SK-N-SH (cell line): ENCODE measurements around the gene VPS35. TPM values are rescaled to one million over a fixed set of nuclear protein-coding genes. Genes with fewer than 3 reads are reported as not detected.

Experiments
- CTCF ChIA-PET: fragments of 300-600, 350-600 bp; formaldehyde crosslinking; extraction: SDS; loops from one replicate; lab custom pipeline; 2021; lab: Yijun Ruan, JAX
- POLR2A ChIA-PET: fragments of 350-600 bp; sonication (Branson Sonifier 250); formaldehyde crosslinking; extraction: SDS; loops from one replicate; lab custom pipeline; 2020; ENCODE audit warnings: antibody characterized with exemption, inconsistent platforms; lab: Yijun Ruan, JAX
- DNase-seq: peaks from one replicate; pipeline ENCODE4 v3.0.0; 2012
- H2AFZ ChIP-seq: fragments of 200-600 bp; sonication (generic); 2 replicates; pipeline ENCODE4 v1.8.1; 2016; ENCODE audit warnings: antibody characterized with exemption, mild to moderate bottlenecking, low read depth
- H3F3A ChIP-seq: fragments of 200-600 bp; sonication (generic); replicated peaks from 2 replicates; pipeline ENCODE3; 2016; ENCODE audit warnings: antibody characterized with exemption, mild to moderate bottlenecking; ENCODE audit not compliant: insufficient read depth
- H3K27ac ChIP-seq, 2 experiments: fragments of 200-500 bp in 1 of 2; fragments of 200-600 bp in 1 of 2; sonication (Bioruptor generic) in 1 of 2; sonication (generic), shearing (Covaris generic) in 1 of 2; 2 replicates each; pipeline versions ENCODE4 v1.5.1 to v1.6.1; 2014 to 2016; ENCODE audit warnings: low read depth in 2 of 2, inconsistent platforms in 1 of 2, low read length in 1 of 2, mild to moderate bottlenecking in 1 of 2, mixed read lengths in 1 of 2
- H3K27me3 ChIP-seq: fragments of 200-600 bp; sonication (generic), shearing (Covaris generic); 2 replicates; pipeline ENCODE4 v1.6.1; 2016; ENCODE audit warnings: mixed run types; ENCODE audit not compliant: insufficient read depth
- H3K36me3 ChIP-seq, 2 experiments: fragments of 200-500 bp in 1 of 2; fragments of 200-600 bp in 1 of 2; sonication (Bioruptor generic) in 1 of 2; sonication (generic) in 1 of 2; replicated peaks in 1 of 2; 2 replicates each; pipeline versions ENCODE3 to v1.5.1; 2014 to 2016; ENCODE audit warnings: low read length in 1 of 2, mild to moderate bottlenecking in 1 of 2; ENCODE audit not compliant: insufficient read depth in 2 of 2, control insufficient read depth in 1 of 2
- H3K4me1 ChIP-seq, 2 experiments: fragments of 200-500 bp in 1 of 2; fragments of 200-600 bp in 1 of 2; sonication (Bioruptor generic) in 1 of 2; sonication (generic), shearing (Covaris generic) in 1 of 2; 2 replicates each; pipeline versions ENCODE4 v1.5.1 to v1.6.1; 2014 to 2016; ENCODE audit warnings: low read depth in 1 of 2, low read length in 1 of 2, mixed run types in 1 of 2; ENCODE audit not compliant: insufficient read depth in 2 of 2, control insufficient read depth in 1 of 2
- H3K4me2 ChIP-seq: fragments of 200-600 bp; sonication (generic), shearing (Covaris generic); 2 replicates; pipeline ENCODE4 v1.6.1; 2017; ENCODE audit warnings: mixed run types
- H3K4me3 ChIP-seq, 2 experiments: fragments of 200-500 bp in 1 of 2; fragments of 200-600 bp in 1 of 2; sonication (Bioruptor generic) in 1 of 2; sonication (generic), shearing (Covaris generic) in 1 of 2; 2 replicates each; pipeline versions ENCODE4 v1.5.1 to v1.8.1; 2014 to 2016; ENCODE audit warnings: low read depth in 2 of 2, inconsistent platforms in 1 of 2, low read length in 1 of 2, mild to moderate bottlenecking in 1 of 2, mixed read lengths in 1 of 2, moderate library complexity in 1 of 2
- H3K79me2 ChIP-seq: fragments of 200-600 bp; sonication (generic); 2 replicates; pipeline ENCODE4 v1.8.1; 2017; ENCODE audit warnings: mild to moderate bottlenecking; ENCODE audit not compliant: insufficient read depth
- H3K9ac ChIP-seq: fragments of 200-600 bp; sonication (generic); 2 replicates; pipeline ENCODE4 v1.6.1; 2017; ENCODE audit warnings: mixed run types
- H3K9me2 ChIP-seq: fragments of 200-600 bp; sonication (generic); 2 replicates; pipeline ENCODE4 v1.6.1; 2017; ENCODE audit warnings: mixed run types
- H3K9me3 ChIP-seq: fragments of 200-600 bp; sonication (generic); 2 replicates; pipeline ENCODE4 v1.6.1; 2017; ENCODE audit warnings: mixed run types, mild to moderate bottlenecking, moderate library complexity
- H4K20me1 ChIP-seq: fragments of 200-600 bp; sonication (generic); 2 replicates; pipeline ENCODE4 v1.6.1; 2017; ENCODE audit warnings: mild to moderate bottlenecking, mixed run types; ENCODE audit not compliant: insufficient read depth
- CHD2 ChIP-seq: fragments of 150-350 bp; IDR thresholded peaks from 2 replicates; pipeline ENCODE4 v1.6.1; 2018; ENCODE audit warnings: low read length; ENCODE audit not compliant: partially characterized antibody
- EZH2phosphoT487 ChIP-seq: fragments of 200-600 bp; sonication (generic); IDR thresholded peaks from 2 replicates; pipeline ENCODE4 v1.6.1; 2017; ENCODE audit warnings: low read depth, mixed run types, mild to moderate bottlenecking, antibody characterized with exemption, moderate library complexity, borderline replicate concordance
- FOXM1 ChIP-seq: IDR thresholded peaks from 2 replicates; pipeline ENCODE4 v1.4.0; 2012; ENCODE audit warnings: low read depth, mild to moderate bottlenecking
- JUND ChIP-seq: IDR thresholded peaks from 2 replicates; pipeline ENCODE4 v1.4.0; 2012
- MAX ChIP-seq: IDR thresholded peaks from 2 replicates; pipeline ENCODE4 v1.4.0; 2012; ENCODE audit warnings: low read depth
- NFIC ChIP-seq: IDR thresholded peaks from 2 replicates; pipeline ENCODE4 v1.4.0; 2012; ENCODE audit warnings: borderline replicate concordance
- PBX3 ChIP-seq: IDR thresholded peaks from 2 replicates; pipeline ENCODE4; 2012
- RAD21 ChIP-seq: IDR thresholded peaks from 2 replicates; pipeline ENCODE4 v1.6.1; 2012; ENCODE audit warnings: mild to moderate bottlenecking, low read length
- REST ChIP-seq: IDR thresholded peaks from 2 replicates; pipeline ENCODE4 v1.6.1; 2012; ENCODE audit warnings: mild to moderate bottlenecking, low read depth, low read length, moderate library complexity
- RXRA ChIP-seq: IDR thresholded peaks from 2 replicates; pipeline ENCODE4 v1.4.0; 2012; ENCODE audit warnings: low read depth, mild to moderate bottlenecking, borderline replicate concordance
- SMC3 ChIP-seq: IDR thresholded peaks from 2 replicates; pipeline ENCODE4 v1.6.1; 2012; ENCODE audit warnings: low read depth, low read length, improper control_type of control experiment
- TEAD4 ChIP-seq: IDR thresholded peaks from 2 replicates; pipeline ENCODE4 v1.4.0; 2012; ENCODE audit warnings: mild to moderate bottlenecking, borderline replicate concordance; ENCODE audit not compliant: insufficient read depth
- USF1 ChIP-seq: IDR thresholded peaks from 2 replicates; pipeline ENCODE4 v1.4.0; 2012; ENCODE audit warnings: low read depth, borderline replicate concordance
- YY1 ChIP-seq: IDR thresholded peaks from 2 replicates; pipeline ENCODE4 v1.4.0; 2012; ENCODE audit warnings: low read depth, mild to moderate bottlenecking
- ZBTB33 ChIP-seq: IDR thresholded peaks from 2 replicates; pipeline ENCODE4 v1.4.0; 2012; ENCODE audit warnings: low read depth, borderline replicate concordance
- WGBS: methylation state at CpG from one replicate; pipeline ENCODE4 v1.1.6; 2017; ENCODE audit warnings: low lambda C conversion rate; 5-methylcytosine and 5-hydroxymethylcytosine counted together
- polyA plus RNA-seq, 3 experiments: library from polyadenylated mRNA; depleted of rRNA; stranded (reverse); fragments of >200 nt; gene quantifications; 2 replicates each; pipeline ENCODE4 v1.2.3, GENCODE V29; 2012

Gene VPS35
- polyA plus RNA-seq, 1 of the 3 experiments (the other 2 are of a cell fraction), result 17.5 TPM

GRCh38 chr16:46729326-46729995 is 40.5 kb upstream of the VPS35 start:
- Histone ChIP-seq H4K20me1 (no peaks in the 10 kb centered on the region), H3K4me3 (no peak overlapping the region), H3F3A (no peaks in the 10 kb centered on the region), H3K4me1 (peaks cover 0 to 2% of the 10 kb centered on the region in 2 experiments; a peak in 1 of 4 replicates), H3K27me3 (no peaks in the 10 kb centered on the region), H3K27ac (no peak overlapping the region), H3K9me2 (no peaks in the 10 kb centered on the region), H3K9ac (no peak overlapping the region), H3K36me3 (no peaks in the 10 kb centered on the region), H3K4me2 (no peak overlapping the region), H3K79me2 (no peaks in the 10 kb centered on the region), H3K9me3 (0 out of 2 replicates have a peak, but pooled peaks cover 6% of the 10 kb centered on the region), H2AFZ (no peak overlapping the region)
- WGBS, result 82% methylated on average over 5 of the region's 7 CpGs
- ChIA-PET POLR2A (no interaction called here), CTCF (interaction anchor here (1.0 kb wide), 1 partner anchor 14 kb away, joined by 3 read pairs; no protein-coding TSS in a partner anchor)
- TF ChIP-seq ZBTB33, result no peak
- TF ChIP-seq TEAD4, result no peak
- no peak for TF ChIP-seq RAD21
- no peak for TF ChIP-seq MAX
- TF ChIP-seq NFIC, result no peak
- no peak for TF ChIP-seq USF1
- no peak for TF ChIP-seq RXRA
- TF ChIP-seq JUND, result no peak
- TF ChIP-seq SMC3, result no peak
- no peak for TF ChIP-seq EZH2phosphoT487
- no peak for TF ChIP-seq REST
- no peak for TF ChIP-seq PBX3
- no peak for TF ChIP-seq YY1
- no peak for TF ChIP-seq CHD2
- no peak for TF ChIP-seq FOXM1
- DNase-seq, result no peak
